Measurements from ENCODE around the gene GIMAP7.
"Not testable (repeated sequence)": the region's sequence is repeated elsewhere in the genome, so short reads cannot be mapped to it uniquely, and the experiment has no call there.

The GIMAP7 gene

GRCh38 chr7:150514748-150515222 is at the start of gene GIMAP7:
GIMAP7 (plus strand) TSS chr7:150514872; CDS start chr7:150519975, 5,103 bp downstream.
- no peak for DNase-seq (ENCODE audit: low spot score)

GRCh38 chr7:150464962-150465361 is 49.7 kb upstream of the GIMAP7 start:
- DNase-seq (ENCODE audit: low spot score) = no peak

- no peak for DNase-seq (ENCODE audit: low spot score)
These were observed 49.3 kb upstream of the GIMAP7 start for GRCh38 chr7:150465414-150465813.

GRCh38 chr7:150466477-150466876 is 48.2 kb upstream of the GIMAP7 start:
- DNase-seq (ENCODE audit: low spot score) = no peak

- no peak for DNase-seq (ENCODE audit: low spot score)
These were observed 46.4 kb upstream of the GIMAP7 start for GRCh38 chr7:150468241-150468640.

- DNase-seq (ENCODE audit: low spot score) = no peak
These were observed 42.8 kb upstream of the GIMAP7 start for GRCh38 chr7:150471886-150472285.

- DNase-seq (ENCODE audit: low spot score) = no peak
These were observed 40.8 kb upstream of the GIMAP7 start for GRCh38 chr7:150473902-150474301.

- DNase-seq (ENCODE audit: low spot score) = no peak
These were observed 38.4 kb upstream of the GIMAP7 start for GRCh38 chr7:150476285-150476684.

GRCh38 chr7:150476819-150477631 is 37.6 kb upstream of the GIMAP7 start:
- DNase-seq (ENCODE audit: low spot score) = no peak

- no peak for DNase-seq (ENCODE audit: low spot score)
These were observed 35.5 kb upstream of the GIMAP7 start for GRCh38 chr7:150479023-150479716.

GRCh38 chr7:150481186-150481920 is 33.3 kb upstream of the GIMAP7 start:
- DNase-seq (ENCODE audit: low spot score) = no peak

GRCh38 chr7:150481922-150482321 is 32.8 kb upstream of the GIMAP7 start:
- DNase-seq (ENCODE audit: low spot score) = no peak

GRCh38 chr7:150483514-150483913 is 31.2 kb upstream of the GIMAP7 start:
- DNase-seq (ENCODE audit: low spot score) = not testable (repeated sequence)

GRCh38 chr7:150484071-150484470 is 30.6 kb upstream of the GIMAP7 start:
- not testable (repeated sequence) for DNase-seq (ENCODE audit: low spot score)

- DNase-seq (ENCODE audit: low spot score) = no peak
These were observed 27.0 kb upstream of the GIMAP7 start for GRCh38 chr7:150487625-150488024.

GRCh38 chr7:150489782-150490181 is 24.9 kb upstream of the GIMAP7 start:
- DNase-seq (ENCODE audit: low spot score) = no peak

- not testable (repeated sequence) for DNase-seq (ENCODE audit: low spot score)
These were observed 21.2 kb upstream of the GIMAP7 start for GRCh38 chr7:150493442-150493841.

GRCh38 chr7:150502519-150502918 is 12.2 kb upstream of the GIMAP7 start:
- no peak for DNase-seq (ENCODE audit: low spot score)

- DNase-seq (ENCODE audit: low spot score) = no peak
These were observed 11.5 kb upstream of the GIMAP7 start for GRCh38 chr7:150503155-150503554.

GRCh38 chr7:150503581-150503980 is 11.1 kb upstream of the GIMAP7 start:
- no peak for DNase-seq (ENCODE audit: low spot score)

- DNase-seq (ENCODE audit: low spot score) = no peak
These were observed 6.6 kb upstream of the GIMAP7 start for GRCh38 chr7:150507947-150508602.

GRCh38 chr7:150511048-150511447 is 3.6 kb upstream of the GIMAP7 start:
- DNase-seq (ENCODE audit: low spot score) = no peak
